RCC 7860 (cell line): ENCODE data around the gene PPARG.
"Not testable (repeated sequence)": the region's sequence is repeated elsewhere in the genome, so short reads cannot be mapped to it uniquely, and the experiment has no call there.

Experiments used
- DNase-seq: peaks from one replicate; pipeline ENCODE4 v3.0.0-alpha.2; 2015; ENCODE audit warnings: low spot score
- FAIRE-seq: peaks from 2 replicates; lab custom pipeline; 2012; peaks lifted over from hg19 to GRCh38; lab: Jason Lieb, UNC

PPARG gene

GRCh38 chr3:12454076-12454815 is 165.4 kb downstream of the PPARG start:
- no peak for FAIRE-seq

GRCh38 chr3:12454816-12455121 is 165.9 kb downstream of the PPARG start:
- DNase-seq (peak; percentile 9), FAIRE-seq (no peak)

More at GRCh38 chr3:12454076-12454815, 165.4 kb downstream of the PPARG start:
- no peak for DNase-seq

DNA sequence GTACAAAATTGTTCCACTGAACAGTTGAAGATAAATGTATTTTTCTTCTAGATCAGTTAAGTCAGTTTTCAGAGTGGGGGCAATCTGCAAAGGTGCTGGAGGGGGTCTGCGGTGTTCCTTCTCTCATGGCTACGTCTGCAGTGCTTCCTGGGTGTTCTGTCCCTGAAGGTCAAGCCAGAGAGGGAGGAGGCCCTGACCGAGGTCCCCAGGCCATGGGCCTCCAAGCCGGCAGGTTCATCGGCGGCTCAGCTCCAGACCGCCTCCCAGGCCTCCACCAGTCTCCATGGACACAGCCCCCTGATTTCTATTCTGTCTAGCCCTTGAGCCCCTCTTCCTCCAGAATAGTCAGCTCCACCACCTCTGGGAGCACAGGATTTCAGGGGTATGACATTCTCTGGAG is 166.9 kb downstream of the PPARG start:
- FAIRE-seq (no peak), DNase-seq (no peak)

GRCh38 chr3:12456441-12456840 is 167.6 kb downstream of the PPARG start:
- DNase-seq = no peak
- FAIRE-seq = no peak

DNA sequence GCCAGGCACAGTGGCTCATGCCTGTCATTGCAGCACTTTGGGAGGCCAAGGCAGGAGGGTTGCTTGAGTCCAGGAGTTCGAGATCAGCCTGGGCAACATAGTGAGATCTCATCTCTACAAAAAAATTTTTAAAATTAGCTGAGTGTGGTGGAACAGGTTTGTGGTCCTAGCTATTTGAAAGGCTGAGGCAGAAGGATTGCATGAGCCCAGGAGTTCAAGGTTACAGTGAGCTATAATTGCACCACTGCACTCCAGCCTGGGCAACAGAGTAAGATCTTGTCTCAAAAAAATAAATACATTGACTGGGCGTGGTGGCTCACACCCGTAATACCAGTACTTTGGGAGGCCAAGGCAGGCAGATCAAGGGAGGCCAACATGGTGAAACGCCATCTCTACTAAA is 168.5 kb downstream of the PPARG start:
- DNase-seq, FAIRE-seq: not testable (repeated sequence)

- no peak for DNase-seq
- FAIRE-seq = no peak
These were observed 170.0 kb downstream of the PPARG start for GRCh38 chr3:12458901-12459300.

- no peak for DNase-seq
- no peak for FAIRE-seq
These were observed 171.3 kb downstream of the PPARG start for GRCh38 chr3:12460127-12460526.

GRCh38 chr3:12461097-12461649 is 172.3 kb downstream of the PPARG start:
- no peak for FAIRE-seq
- no peak for DNase-seq

DNA sequence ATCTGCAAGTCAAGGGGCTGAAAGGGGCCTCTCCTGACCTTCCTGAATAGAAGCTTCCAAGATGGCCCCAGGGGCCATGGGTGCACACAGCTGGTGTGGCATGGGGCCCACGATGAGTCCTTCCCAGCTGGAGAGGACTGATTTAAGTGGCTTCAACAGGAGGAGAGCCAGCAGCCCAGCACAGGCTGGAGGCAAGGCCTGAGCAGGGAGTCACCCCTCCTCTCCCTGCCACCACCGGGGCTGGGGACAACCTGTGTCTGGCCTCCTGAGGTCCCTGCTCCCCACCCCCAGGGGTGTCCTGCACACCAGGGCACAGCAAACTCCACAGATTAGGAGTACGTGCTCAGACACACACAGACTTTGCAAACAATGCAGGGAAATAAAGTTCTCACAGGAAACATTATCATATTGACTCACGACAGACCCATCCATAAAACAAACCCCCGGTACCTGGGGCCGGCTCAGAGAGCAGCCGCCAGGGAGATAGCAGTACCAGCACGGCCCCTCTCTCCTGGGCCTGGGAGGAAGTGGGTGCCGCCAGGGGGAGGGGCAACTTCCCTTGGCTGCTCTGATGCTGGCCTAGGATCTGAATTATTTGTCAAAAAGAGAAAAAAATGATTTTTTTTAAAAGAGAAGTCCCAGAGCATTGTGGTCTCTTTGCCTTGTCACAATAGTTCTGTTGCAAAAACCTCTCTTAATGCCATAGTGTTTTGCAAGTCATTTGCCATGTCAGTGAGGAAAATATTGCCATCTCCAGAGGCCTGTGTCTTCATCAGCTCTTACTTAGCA is 173.5 kb downstream of the PPARG start:
- DNase-seq (no peak), FAIRE-seq (no peak)

DNA sequence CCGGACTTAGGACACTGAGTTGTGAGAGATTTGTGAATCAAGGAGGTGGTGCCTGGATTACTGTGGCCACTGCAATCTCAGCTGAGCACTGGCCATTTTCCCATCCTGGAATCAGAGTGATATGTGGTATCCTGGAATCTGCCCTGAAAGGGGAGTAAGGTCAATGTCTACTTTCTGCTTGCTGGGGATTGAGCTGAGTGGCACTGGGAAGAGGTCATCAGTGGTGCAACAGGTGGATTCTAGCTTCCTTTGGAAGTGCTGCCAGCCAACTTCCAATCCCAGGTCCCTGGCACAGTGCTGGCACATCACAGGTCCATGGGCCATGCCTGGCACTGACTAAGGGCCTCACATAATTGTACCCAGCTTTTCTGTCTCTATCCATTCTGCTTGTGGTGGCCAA is 174.8 kb downstream of the PPARG start:
- DNase-seq (no peak), FAIRE-seq (no peak)

DNA sequence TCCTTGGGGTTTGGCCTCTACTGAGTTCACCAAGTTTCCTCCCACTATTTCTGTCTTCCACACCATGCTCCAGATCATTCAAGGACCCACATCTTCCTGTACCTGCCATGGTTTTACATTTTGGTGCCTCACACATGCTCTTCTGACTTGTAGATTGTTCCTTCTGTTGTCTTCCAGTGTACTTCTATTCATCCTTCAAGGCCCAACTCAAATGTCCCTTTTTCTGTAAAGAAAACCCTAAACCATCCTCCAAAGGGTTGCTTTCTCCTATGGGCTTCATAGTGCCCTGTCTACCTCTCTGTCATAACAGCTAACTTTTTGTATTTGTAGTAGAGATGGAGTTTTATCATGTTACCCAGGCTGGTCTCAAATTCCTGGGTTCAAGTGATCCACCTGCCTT is 175.3 kb downstream of the PPARG start:
- no peak for DNase-seq
- no peak for FAIRE-seq

DNA sequence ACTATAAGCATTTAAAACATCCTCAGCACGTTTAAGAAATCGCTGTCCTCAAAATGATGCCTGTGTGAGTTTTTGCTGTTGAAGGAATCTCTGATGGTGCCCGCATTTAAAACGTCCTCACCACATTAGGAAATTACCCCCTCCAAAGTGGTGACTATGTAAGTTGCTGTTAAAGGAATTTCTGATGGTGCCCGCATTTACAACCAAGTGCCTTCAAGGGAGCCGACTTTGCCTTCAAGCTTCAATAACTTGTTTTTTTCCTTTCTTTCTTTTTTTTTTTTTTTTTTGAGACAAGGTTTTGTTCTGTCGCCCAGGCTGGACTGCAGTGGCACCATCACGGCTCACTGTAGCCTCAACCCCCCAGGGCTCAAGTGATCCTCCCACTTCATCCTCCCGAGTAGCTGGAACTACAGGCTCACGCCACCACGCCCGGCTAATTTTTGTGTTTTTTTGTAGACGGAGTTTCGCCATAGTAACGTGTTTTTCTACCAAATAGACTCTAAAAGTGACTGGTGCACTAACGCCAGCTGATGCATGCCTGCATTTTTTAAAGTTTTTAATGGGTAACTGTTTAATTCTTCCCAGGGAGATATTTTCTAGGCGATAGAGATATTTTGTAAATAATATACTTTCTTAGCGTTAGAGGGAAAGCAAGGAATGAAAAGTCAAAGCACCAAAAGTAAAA is 176.4 kb downstream of the PPARG start:
- DNase-seq (no peak), FAIRE-seq (no peak)

- no peak for DNase-seq
- no peak for FAIRE-seq
These were observed 177.0 kb downstream of the PPARG start for GRCh38 chr3:12465836-12466225.

GRCh38 chr3:12467746-12468145 is 178.9 kb downstream of the PPARG start:
- no peak for DNase-seq
- FAIRE-seq = no peak

- FAIRE-seq = no peak
- no peak for DNase-seq
These were observed 179.4 kb downstream of the PPARG start for GRCh38 chr3:12468276-12468675.

DNA sequence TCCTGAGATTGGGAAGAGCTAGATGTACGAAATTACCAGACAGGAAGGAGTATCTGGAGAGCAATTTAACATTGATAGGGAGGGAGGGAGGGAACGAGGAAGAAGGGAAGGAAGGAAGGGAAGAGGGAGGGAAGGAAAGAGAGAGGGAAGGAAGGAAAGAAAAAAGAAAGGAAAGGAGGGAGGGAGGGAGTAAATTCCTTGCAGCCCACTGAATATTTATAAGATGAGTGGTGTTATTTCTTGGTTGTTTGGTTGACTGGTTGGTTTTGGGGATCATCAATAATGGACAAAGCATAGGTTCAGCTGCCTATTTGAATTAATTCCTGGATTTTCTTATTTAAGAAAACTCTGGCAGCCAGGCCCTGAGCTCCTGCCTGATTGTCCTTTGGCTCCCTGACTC is 179.9 kb downstream of the PPARG start:
- no peak for FAIRE-seq

GRCh38 chr3:12469222-12469621 is 180.4 kb downstream of the PPARG start:
- not testable (repeated sequence) for FAIRE-seq, DNase-seq

More for the DNA sequence above, 179.9 kb downstream of the PPARG start:
- no peak for DNase-seq

- peak; percentile 82 for FAIRE-seq
These were observed 181.2 kb downstream of the PPARG start for GRCh38 chr3:12470111-12470510.

GRCh38 chr3:12470680-12471079 is 181.8 kb downstream of the PPARG start:
- no peak for DNase-seq
- FAIRE-seq = no peak

More at GRCh38 chr3:12470111-12470510, 181.2 kb downstream of the PPARG start:
- peak; percentile 83 for DNase-seq

DNA sequence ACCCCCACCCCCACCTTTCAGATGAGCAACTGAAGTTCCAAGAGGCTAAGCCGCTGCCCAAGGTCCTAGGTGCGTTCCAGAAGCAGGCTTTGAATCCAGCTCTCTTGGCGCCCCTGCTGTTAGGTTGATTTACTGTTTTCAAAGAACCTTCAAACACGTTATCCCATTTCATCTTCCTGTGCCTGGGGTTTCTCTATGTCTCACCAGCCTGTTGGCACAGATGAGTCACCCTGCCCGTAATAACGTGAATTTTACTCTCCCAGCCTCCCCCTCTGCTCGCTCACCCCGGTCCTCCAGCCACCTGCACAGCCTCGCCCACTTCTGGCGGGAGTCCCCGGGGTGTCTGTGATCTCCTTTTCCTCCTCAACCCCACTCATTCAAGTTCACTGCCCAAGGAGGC is 182.4 kb downstream of the PPARG start:
- DNase-seq = peak; percentile 81
- FAIRE-seq = peak; percentile 53

- no peak for FAIRE-seq
- DNase-seq = no peak
These were observed 183.2 kb downstream of the PPARG start for GRCh38 chr3:12472000-12472610.
